GM18498 (cell line): ENCODE results near the gene GGACT.
"Not testable (repeated sequence)": the region's sequence is repeated elsewhere in the genome, so short reads cannot be mapped to it uniquely, and the experiment has no call there.

Source experiments
- ATAC-seq: cut with Tn5 transposase; IDR thresholded peaks from one replicate; pipeline ENCODE4 v1.9.1; 2021; ENCODE audit warnings: mild to moderate bottlenecking, moderate library complexity; ENCODE audit not compliant: unreplicated experiment

The GGACT gene

GRCh38 chr13:100588331-100589177 lies at the start of gene GGACT:
TSS of gene GGACT (minus strand) at chr13:100588789. CDS start at chr13:100532591, 56,198 bp downstream.
- ATAC-seq = peak; percentile 99

DNA sequence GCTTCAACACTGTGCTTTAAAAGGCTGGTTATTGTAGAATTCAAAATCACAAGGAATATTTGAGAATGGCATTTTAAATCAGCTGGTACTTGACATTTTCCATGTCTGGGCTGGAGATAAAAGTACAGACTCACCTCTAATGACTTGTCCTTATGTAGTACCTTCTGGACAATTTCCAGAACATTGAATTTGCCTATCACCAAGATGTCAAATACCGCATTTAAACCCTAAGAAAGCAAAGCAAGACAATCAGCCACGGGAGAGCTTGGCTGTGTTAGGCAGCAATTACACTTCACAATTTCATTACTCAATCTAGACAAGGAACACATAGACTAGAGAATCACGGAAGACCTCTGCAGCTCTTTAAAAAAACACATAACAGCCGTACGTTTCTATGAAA lies 49.2 kb upstream of the GGACT start:
- ATAC-seq = no peak

GRCh38 chr13:100637380-100637779 lies 48.8 kb upstream of the GGACT start:
- no peak for ATAC-seq

GRCh38 chr13:100636441-100636840 lies 47.9 kb upstream of the GGACT start:
- ATAC-seq = no peak

DNA sequence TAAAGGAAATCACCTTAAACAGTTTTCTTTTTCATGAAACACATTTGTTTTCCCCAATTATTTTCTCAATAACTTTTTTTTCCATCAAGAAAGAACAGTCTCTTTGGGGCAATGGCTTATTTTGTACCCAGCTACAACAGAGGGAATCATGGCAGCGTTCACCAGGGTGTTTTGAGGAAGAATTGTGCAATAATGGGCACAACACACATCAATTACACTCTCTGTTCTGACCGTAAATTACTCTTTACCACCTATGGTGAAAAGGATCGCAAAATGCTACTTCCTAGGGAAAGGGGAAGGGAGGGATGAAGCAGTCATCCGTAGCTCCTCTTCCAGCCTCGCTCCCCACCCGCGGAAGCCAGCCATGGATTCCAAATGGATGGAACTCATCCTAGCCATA lies 47.4 kb upstream of the GGACT start:
- ATAC-seq = no peak

- no peak for ATAC-seq
Observed at GRCh38 chr13:100634696-100635095, 46.1 kb upstream of the GGACT start.

DNA sequence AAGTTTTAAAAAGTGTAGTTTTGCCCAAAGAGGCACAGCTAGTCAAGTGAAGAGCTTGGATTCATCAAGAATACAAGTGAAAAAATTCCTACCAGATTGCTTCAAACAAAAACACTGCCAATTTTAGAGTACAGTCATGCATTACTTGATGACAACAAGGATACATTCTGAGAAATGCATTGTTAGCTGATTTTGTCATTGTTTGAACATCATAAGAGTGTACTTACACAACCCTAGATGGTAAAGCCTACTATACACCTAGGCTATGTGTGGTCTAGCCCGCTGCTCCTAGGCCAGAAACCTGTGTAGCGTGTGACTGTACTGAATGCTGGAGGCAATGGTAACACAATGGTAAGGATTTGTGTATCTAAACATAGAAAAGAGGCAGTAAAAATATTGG lies 44.9 kb upstream of the GGACT start:
- no peak for ATAC-seq

GRCh38 chr13:100630555-100630954 lies 42.0 kb upstream of the GGACT start:
- no peak for ATAC-seq

- no peak for ATAC-seq
Observed at GRCh38 chr13:100627120-100627519, 38.5 kb upstream of the GGACT start.

DNA sequence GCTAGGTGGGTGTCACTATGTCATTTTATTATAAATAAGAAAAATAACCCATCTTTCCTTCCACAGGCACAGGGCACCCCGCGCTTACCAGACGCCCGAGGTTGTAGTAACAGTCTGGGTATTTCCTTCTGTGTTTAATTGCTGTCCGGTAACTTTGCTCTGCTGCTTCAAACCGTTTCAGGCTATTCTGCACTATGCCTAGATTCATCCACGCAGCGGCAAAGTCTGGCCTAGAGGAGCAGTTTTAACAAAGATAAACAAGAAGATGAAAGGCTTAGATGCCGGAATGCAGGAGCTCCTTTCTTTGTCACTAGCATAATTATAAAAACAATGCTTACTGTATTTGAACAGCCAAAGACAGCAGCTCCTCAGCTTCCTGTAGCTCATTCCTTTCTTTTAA lies 36.9 kb upstream of the GGACT start:
- no peak for ATAC-seq

DNA sequence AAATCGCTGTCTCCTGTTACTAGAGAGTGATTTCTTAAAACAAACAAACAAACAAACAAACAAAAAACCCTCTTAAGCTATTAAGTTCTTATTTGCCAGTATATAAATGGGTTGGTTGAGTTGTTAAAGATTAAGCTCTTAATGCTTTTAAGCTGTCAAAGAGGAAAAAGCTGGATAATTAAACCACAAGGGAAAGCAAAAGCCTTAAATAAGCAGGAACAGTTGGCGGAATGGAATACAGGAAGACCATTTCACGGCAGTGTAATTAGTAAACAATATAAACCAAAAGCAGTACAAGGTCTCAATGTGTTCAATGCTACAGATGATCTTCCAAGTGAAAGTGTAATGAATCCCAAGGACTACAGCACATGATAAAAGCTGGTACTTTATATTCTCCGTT lies 32.2 kb upstream of the GGACT start:
- no peak for ATAC-seq

DNA sequence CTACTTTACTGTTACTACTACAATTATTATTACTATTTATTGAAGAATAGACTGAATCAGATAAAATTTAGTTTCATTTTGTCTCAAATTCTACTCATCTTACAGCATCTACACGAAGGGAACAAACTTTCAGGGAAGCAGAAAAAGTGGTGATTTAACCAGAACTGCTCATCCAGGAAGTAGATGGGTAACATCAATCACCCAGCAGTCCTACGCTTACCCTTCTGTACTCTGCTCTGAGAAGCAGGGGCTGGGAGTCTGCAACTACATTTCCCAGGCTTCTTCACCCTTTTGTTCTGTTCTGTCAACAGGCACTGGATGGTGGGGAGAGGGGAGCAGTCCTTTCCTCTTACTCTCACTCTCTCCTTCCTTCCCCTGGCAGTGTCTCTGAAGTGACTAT lies 31.4 kb upstream of the GGACT start:
- no peak for ATAC-seq

DNA sequence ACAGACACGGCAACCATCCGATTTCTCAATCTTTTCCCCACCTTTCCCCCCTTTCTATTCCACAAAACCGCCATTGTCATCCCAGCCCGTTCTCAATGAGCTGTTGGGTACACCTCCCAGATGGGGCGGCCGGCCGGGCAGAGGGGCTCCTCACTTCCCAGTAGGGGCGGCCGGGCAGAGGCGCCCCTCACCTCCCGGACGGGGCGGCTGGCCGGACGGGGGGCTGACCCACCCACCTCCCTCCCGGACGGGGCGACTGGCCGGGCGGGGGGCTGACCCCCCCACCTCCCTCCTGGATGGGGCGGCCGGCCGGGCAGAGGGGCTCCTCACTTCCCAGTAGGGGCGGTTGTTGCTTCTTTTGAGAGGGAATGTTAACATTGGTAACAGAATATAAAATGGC lies 30.3 kb upstream of the GGACT start:
- not testable (repeated sequence) for ATAC-seq

DNA sequence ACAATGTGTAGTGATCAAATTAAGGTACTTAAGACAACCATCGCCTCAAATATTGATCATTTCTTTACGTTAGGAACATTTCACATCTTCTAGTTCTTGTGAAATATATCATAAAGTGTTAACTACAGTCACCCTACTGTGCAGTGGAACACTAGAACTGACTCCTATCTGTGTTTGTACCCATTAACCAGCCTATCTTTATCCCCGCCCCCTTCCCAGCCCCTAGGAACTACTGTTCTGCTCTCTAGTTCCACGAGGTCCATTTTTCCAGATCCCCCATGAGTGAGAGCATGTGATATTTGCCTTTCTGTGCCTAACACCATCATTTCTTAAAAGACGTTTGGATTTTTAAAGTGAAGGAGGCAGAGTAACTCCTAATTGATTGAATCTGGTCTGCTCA lies 24.4 kb upstream of the GGACT start:
- no peak for ATAC-seq

- ATAC-seq = peak; percentile 36
Observed at GRCh38 chr13:100611678-100612492, 23.3 kb upstream of the GGACT start.

DNA sequence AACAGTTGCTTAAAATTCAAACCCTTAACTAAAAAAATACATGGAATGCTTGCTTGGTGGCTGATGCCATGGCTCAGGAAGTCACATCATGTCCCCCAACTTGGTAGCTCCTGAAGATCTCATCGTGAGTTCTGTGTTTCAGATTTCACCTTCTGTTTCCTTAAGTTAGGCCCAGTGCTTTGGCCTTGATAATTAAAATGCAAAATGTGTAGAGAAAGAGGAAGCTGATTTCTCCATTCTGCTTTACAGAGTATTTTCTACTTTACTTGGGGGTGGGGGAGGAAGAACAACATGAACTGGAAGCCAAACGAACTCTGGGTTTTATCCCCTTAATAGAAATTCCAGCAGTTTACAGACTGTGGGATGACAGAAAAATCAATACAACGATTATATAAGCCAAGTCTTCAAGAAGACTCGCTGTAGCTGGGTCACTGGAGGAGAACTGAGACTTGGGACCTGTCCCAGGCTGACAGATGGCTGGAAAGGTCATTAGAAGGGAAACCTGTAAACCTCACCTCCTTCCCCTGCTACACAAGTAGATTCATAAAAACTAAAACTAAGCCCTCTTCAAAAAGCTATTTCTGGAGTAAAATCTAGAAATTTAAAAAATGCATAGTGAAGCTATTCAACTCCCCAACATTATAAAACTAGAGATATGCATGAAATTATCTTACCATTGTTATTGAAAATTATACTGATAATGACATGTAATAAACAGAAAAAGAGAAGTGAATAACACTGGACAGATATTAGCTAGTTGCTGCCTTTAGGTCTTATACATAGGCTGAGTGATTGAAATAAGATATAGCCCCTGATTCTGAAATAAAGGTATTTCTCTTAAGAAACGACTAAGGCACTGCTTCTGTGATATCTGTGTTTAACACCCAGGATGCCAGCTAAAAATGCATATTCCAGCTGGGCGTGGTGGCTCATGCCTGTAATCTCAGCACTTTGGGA lies 22.1 kb upstream of the GGACT start:
- peak; percentile 26 for ATAC-seq

- ATAC-seq = peak; percentile 93
Observed at GRCh38 chr13:100608906-100609305, 20.3 kb upstream of the GGACT start.

GRCh38 chr13:100608489-100608888 lies 19.9 kb upstream of the GGACT start:
- ATAC-seq = no peak

DNA sequence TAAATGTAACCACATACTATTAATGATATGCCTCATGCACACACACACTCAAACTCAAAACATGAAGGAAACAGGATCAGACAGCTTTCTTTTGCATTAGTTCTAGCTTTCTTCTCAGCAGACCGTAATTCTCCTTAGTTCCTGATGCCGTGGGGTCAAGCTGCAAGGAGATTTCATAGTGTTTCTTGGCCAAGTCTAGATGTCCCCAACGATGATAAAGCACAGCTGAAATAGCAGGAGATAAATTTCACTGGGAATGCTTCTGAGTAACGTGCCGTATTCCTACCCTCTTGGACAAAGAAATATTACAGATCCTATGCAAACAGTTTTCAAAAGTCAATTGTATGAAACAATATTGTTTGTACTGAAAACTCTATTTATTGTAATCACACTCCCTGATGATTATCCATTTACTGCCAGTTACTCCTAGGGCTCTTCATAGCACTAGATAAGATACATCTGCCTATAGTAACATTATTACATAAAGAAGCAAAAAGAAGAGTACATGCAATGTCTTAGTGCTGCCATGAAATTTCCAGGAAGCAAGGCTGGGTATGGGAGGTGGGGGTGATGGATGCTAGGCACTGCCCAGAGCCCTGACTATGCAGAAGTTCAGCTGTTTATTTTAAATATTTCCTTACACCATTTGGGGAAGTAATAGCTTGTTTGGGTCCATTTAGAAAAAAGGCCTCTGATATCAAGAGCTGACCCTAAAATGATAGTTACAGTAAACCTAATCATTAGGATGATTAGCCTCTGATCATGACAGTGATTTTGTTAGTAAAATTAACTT lies 16.5 kb upstream of the GGACT start:
- no peak for ATAC-seq

- ATAC-seq = no peak
Observed at GRCh38 chr13:100602493-100603111, 14.0 kb upstream of the GGACT start.
